Neural progenitor cell (in vitro differentiated cells): Measurements from ENCODE around the gene C1GALT1.

Experiments
- CTCF ChIP-seq: fragments of 200-600 bp; sonication (generic); IDR thresholded peaks from 2 replicates; pipeline ENCODE4 v1.5.1; 2017; ENCODE audit warnings: antibody characterized with exemption, mild to moderate bottlenecking
- EZH2 ChIP-seq: fragments of 200-600 bp; sonication (generic); IDR thresholded peaks from 2 replicates; pipeline ENCODE4 v1.6.1; 2017; ENCODE audit warnings: antibody characterized with exemption, mild to moderate bottlenecking, moderate library complexity
- EZH2phosphoT487 ChIP-seq: fragments of 200-600 bp; sonication (generic); IDR thresholded peaks from 2 replicates; pipeline ENCODE4 v1.6.1; 2017; ENCODE audit warnings: antibody characterized with exemption

GRCh38 chr7:7294911-7295310, 112.6 kb downstream of the C1GALT1 start:
- TF ChIP-seq EZH2 (no peak), CTCF (no peak), EZH2phosphoT487 (no peak)
